Activated CD8-positive, alpha-beta memory T cell treated with anti-CD3 and anti-CD28 coated beads, Interleukin-2, amount 50 U/mL, for 48 hours (primary cell): ENCODE measurements around the gene PPIF.

Experiments used
- DNase-seq: peaks from one replicate; pipeline ENCODE4 v3.0.0-alpha.2; 2020

The PPIF gene

DNA sequence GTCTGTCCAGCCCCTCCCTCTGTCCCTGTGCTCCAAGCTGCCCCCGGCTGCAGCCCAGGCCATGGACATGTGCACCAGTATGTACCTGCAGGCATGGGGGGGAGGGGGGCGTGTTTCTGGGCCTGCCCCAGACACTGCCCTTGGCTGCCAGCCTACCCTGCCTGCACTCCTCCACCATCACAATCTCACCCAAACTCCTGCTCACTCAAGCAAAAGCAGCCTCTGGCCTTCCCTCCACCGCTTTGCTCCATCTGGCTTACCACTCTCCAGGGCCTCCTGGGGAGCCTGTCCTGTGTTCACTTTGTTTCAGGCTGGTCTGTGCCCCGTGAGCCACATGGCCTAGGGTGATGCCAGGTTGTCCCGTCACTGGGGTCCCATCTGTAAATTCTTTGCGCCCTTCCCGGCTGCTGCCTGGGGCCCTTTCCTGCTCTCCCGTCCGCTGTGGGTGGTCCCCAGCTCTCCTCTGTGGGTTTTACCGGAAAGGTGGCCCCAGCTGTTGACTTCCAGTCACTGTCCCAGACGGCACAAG lies 33.3 kb upstream of the PPIF start:
- no peak for DNase-seq

DNA sequence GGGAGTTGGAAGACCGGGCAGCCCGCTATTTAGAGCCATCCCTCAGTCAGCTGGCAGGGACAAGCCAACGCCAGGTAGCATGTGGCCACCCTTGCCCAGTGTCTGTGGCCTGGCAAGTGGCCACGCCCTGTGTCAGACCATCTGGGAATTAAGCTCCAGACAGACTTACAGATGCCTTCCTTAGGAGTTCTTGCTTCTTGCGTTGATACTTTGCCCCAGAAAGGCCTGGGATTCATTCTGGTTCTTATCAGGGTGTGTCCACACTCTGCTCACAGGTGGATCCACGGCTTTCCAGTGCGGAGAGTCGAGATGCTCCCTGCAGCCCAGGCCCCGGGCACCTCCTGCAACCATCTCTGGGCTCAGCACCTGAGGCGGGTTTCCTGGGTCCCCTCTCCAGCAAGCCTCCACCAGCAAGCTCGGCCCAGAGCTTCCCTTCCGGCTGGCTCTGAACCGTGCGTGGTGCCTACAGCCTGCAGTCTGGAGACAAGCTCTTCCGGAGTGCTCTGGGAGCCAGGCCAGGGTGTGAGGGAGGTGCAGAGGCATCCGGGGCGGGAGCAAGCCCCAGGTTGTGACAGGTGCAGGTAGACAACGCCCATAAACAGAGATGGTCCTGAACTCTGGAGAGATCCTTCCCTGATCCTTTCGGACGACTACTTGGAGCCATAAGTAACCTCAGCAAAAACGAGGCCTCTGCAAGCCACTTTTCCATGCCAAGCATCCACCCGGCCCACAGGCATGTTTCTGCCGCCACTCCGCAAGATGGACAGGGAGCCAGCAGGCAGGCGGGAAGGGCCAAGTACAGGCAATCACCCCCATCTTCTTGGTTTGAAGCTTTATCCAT lies 32.3 kb upstream of the PPIF start:
- no peak for DNase-seq

DNA sequence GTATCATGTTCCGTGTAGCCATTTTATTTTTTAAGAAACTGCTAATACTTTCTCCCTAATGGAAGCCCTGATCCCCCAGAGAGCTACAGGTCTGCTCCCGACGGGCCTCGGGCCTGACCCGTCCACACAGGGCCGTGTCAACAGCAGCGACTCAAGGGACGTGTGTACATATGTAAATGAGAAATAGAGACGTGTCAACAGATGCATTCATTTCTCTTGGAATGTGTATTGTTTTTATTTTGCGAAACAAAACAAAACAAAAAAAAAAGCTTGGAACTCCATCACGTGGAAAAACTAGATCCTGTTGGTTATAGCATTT lies 31.7 kb upstream of the PPIF start:
- DNase-seq = no peak

GRCh38 chr10:79316671-79317431 lies 30.4 kb upstream of the PPIF start:
- DNase-seq = peak; percentile 62

DNA sequence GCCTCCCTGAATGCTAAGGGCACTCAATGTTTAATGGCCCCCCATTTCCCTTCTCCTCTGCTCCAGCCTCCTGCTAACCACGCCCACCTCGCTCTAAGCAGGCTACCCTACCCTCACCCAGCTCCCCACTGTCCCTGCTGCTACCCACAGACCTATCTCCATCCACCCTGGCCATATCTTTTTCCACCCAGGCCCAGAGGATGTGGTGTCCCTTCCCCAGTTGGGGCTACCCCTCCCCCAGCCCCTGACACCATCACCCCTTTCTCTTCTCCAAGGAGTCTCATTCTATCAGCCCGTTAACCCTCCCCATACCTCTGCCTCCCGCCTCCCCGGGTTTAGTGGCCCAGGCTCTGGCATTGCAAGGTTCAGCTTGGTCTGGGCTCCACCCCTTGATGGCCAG lies 28.9 kb upstream of the PPIF start:
- no peak for DNase-seq

GRCh38 chr10:79319115-79319771 lies 28.0 kb upstream of the PPIF start:
- no peak for DNase-seq

- no peak for DNase-seq
These were observed 27.0 kb upstream of the PPIF start for GRCh38 chr10:79320316-79320715.

DNA sequence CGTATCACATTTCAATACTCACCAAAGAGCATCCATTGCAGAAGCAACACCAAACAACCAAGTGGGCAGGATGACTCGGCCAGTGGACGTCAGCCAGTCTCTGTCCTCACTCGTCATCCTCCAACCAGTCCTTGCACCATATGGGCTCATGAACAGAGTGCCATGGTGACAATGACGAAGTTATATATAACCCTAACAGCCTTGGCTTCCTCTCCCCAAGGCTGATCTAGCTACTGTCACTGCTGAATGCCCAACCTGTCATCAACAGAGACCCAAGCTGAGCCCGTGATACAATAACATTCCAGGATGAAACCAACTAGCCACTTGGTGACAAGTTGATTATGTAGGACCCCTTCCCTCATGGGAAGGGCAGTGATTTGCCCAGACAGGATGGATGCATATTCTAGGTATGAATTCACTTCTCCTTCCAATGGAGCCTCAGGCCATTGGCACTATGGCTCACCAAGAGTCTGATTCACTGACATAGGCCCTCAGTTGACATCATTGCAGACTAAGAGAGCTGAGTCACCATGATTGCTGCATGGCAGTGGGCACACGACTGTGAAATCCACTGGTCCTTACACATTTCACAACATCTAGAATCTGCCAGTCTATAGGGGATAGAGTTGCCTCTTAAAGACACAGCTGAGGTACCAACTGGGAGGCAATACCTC lies 26.3 kb upstream of the PPIF start:
- DNase-seq = no peak

GRCh38 chr10:79321494-79321882 lies 25.8 kb upstream of the PPIF start:
- no peak for DNase-seq

- no peak for DNase-seq
These were observed 25.3 kb upstream of the PPIF start for GRCh38 chr10:79321951-79322350.

- DNase-seq = peak; percentile 84
These were observed 24.4 kb upstream of the PPIF start for GRCh38 chr10:79322616-79323543.

- no peak for DNase-seq
These were observed 23.7 kb upstream of the PPIF start for GRCh38 chr10:79323602-79324001.

DNA sequence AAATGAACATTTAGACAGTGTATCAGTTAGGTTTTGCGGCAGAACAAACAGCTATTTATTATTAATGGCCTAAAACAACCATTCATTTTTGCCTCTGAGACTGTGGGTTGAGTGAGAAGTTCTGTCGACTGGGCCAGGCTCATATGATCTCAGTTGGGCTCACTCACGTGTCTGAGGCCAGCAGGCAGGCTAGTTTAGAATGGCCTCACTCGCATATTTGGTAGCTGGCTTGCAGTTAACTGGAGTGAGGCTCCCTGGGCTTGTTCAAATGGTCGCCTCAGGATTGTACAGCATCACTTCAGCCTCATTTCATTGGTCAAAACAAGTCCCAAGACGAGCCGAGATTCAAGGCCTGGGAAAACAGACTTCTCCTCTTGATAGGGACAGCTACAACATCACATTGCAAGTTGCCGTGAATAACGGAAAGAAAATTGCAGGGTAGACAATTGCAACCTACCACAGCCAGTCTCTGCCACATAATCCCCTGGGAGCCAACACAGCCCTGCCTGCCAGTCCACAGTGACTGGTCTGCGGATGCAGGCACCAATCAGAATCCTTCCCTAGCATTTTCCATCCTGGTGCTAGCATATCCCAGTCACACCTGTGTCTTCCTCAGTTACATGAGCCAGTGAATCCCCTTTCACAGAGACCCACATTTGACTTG lies 23.1 kb upstream of the PPIF start:
- DNase-seq = no peak

GRCh38 chr10:79326361-79327089 lies 20.7 kb upstream of the PPIF start:
- DNase-seq = no peak

GRCh38 chr10:79327090-79327457 lies 20.2 kb upstream of the PPIF start:
- DNase-seq = no peak

DNA sequence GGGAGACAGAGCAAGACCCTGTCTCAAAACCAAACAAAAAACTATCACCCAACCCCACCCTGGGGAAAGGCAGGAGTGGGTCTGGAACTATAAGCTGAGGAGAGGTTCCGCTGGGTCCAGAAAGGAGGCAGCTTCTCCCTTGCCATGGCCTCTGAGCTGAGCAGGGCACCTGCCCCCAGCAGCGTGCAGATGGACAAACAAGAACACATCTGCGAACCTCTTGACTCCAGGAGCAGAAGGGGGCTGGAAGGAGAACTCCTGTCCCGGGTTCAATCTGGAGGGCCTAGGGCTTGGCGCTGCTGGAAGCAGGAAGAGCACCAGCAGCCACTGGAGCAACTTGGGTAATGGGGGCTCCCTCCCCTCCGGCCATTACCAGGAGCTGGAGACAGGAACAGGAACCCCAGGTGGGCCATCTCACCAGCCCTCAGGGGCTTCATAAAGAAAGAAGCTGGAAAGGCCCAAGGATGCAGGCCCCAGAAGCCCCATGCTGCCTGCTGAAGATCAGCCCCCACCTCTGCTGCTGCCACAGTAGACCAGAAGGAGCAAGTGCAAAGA lies 19.0 kb upstream of the PPIF start:
- no peak for DNase-seq

GRCh38 chr10:79328737-79329504 lies 18.3 kb upstream of the PPIF start:
- DNase-seq = no peak

DNA sequence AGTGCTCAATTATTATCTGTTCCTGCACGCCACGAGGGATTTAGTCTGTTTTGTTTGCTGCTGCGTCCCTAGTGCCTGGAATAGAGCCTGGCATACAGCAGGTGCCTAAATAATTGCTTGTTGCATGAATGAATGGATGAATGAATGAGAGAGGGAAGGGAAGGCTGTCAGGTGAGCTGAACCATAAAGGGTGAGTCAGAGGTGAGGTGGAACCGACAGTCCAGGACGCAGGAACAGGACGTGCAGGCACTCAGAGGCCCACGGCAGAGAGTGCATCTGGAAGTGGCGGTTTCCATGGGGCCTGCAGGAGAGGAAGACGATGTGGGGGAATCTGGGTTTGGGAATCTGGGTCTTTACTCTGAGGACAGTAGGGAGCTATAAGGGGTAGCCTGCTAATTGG lies 17.7 kb upstream of the PPIF start:
- DNase-seq = no peak

DNA sequence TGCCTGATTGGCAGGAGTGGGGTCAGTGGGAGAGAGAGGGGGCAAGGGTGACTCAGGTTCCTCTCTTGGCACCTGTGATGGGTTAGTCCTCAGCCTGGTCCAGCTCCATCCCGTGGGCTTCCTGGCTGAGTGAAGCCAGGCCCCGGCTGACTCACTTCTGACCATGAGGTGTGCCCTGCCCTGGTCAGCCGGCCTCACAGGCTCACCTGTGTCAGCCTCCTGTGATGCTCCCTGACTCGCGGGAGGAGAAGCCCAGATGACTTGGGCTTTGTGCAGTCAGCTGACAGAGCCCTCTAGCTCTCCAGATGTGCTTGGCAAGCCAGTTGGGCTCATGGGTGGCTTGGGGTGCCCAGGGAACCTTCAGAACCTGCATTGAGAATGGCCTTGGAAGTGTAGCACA lies 16.0 kb upstream of the PPIF start:
- no peak for DNase-seq

GRCh38 chr10:79331709-79332108 lies 15.6 kb upstream of the PPIF start:
- peak; percentile 86 for DNase-seq
